ENCODE results near the gene VEZT. TPM values are rescaled to one million over a fixed set of nuclear protein-coding genes. Genes with fewer than 3 reads are reported as not detected.

VEZT gene
- total RNA-seq, 2 experiments from 2014 or later, result 52.6 to 57.2 TPM

- Mint-ChIP-seq H3K36me3 (ENCODE audit: low read depth) (peaks cover 24% of the 10 kb centered on the region), H3K27ac (no peak overlapping the region), H3K27me3 (no peaks in the 10 kb centered on the region), H3K9me3 (no peaks in the 10 kb centered on the region), H3K4me1 (ENCODE audit: low read depth) (peaks cover 63% of the 10 kb centered on the region), H3K4me3 (no peak overlapping the region)
- no peak for TF ChIP-seq CTCF (IDR thresholded peaks at IDR 0.05)
- H3K36me3 ChIP-seq (ENCODE audit: insufficient read depth, low read length), result peaks cover 16% of the 10 kb centered on the region
- H3K4me3 ChIP-seq (ENCODE audit: low read length), result no peak overlapping the region
- DNase-seq (no peak), ATAC-seq (ENCODE audit: poor library complexity) (no peak)
- no peaks in the 10 kb centered on the region for H3K27me3 ChIP-seq (ENCODE audit: control insufficient read depth in 1 of 2, insufficient read depth in 2 of 2, low read length in 2 of 2)
- intact Hi-C loops (cut with DNase I, micrococcal nuclease), result loop anchor here in 1 of 2 experiments (5.0 to 10.0 kb wide), 3 partner anchors 222 to 1790 kb away; partner anchors contain the start of gene NDUFA12
- CTCF ChIA-PET, result no interaction called here
- POLR2A ChIA-PET, result interaction anchor here (0.6 kb wide), 1 partner anchor 81 kb away, joined by 3 read pairs; no protein-coding TSS in a partner anchor
- no peak overlapping the region for H3K27ac ChIP-seq (ENCODE audit: low read depth in 1 of 2, low read length in 2 of 2)
- peaks cover 9% of the 10 kb centered on the region for H3K4me1 ChIP-seq (ENCODE audit: insufficient read depth, low read length)
- H3K9me3 ChIP-seq (ENCODE audit: control insufficient read depth in 1 of 2, insufficient read depth in 1 of 2, low read length in 2 of 2), result no peaks in the 10 kb centered on the region
Observed at GRCh38 chr12:95224202-95225170, 6.9 kb downstream of the VEZT start.

GRCh38 chr12:95225645-95226212 lies 8.1 kb downstream of the VEZT start:
- no peak overlapping the region for H3K27ac Mint-ChIP-seq
- no peaks in the 10 kb centered on the region for H3K27me3 Mint-ChIP-seq
- Histone ChIP-seq H3K4me3 (ENCODE audit: low read length) (no peak overlapping the region), H3K4me1 (ENCODE audit: insufficient read depth, low read length) (peaks cover 4% of the 10 kb centered on the region), H3K36me3 (ENCODE audit: insufficient read depth, low read length) (peaks cover 16% of the 10 kb centered on the region), H3K9me3 (ENCODE audit: control insufficient read depth in 1 of 2, insufficient read depth in 1 of 2, low read length in 2 of 2) (no peaks in the 10 kb centered on the region), H3K27ac (ENCODE audit: low read depth in 1 of 2, low read length in 2 of 2) (no peak overlapping the region), H3K27me3 (ENCODE audit: control insufficient read depth in 1 of 2, insufficient read depth in 2 of 2, low read length in 2 of 2) (no peaks in the 10 kb centered on the region)
- H3K4me1 Mint-ChIP-seq (ENCODE audit: low read depth), result peaks cover 56% of the 10 kb centered on the region
- no peaks in the 10 kb centered on the region for H3K9me3 Mint-ChIP-seq
- peaks cover 24% of the 10 kb centered on the region for H3K36me3 Mint-ChIP-seq (ENCODE audit: low read depth)
- H3K4me3 Mint-ChIP-seq, result no peak overlapping the region
- ChIA-PET POLR2A (interaction anchor here (1.0 kb wide), 1 partner anchor 8 kb away, joined by 4 read pairs; the partner anchor contains the start of genes FGD6 and VEZT), CTCF (interaction anchor here (0.7 to 1.2 kb wide), 2 partner anchors 8 to 236 kb away, joined by 4 to 5 read pairs; partner anchors contain the start of genes FGD6 and VEZT)
- intact Hi-C loops (cut with DNase I, micrococcal nuclease), result loop anchor here in 1 of 2 experiments (10.0 kb wide), 1 partner anchor 1791 kb away; no protein-coding TSS in a partner anchor
- no peak for TF ChIP-seq CTCF (IDR thresholded peaks at IDR 0.05)
- DNase-seq (no peak), ATAC-seq (ENCODE audit: poor library complexity) (no peak)

GRCh38 chr12:95227818-95228356 lies 10.3 kb downstream of the VEZT start:
- H3K4me1 ChIP-seq (ENCODE audit: insufficient read depth, low read length), result peaks cover 4% of the 10 kb centered on the region
- intact Hi-C loops (cut with DNase I, micrococcal nuclease), result loop anchor here in 1 of 2 experiments (10.0 kb wide), 1 partner anchor 1793 kb away; no protein-coding TSS in a partner anchor
- ChIA-PET POLR2A (no interaction called here), CTCF (no interaction called here)
- Mint-ChIP-seq H3K9me3 (no peaks in the 10 kb centered on the region), H3K4me1 (ENCODE audit: low read depth) (peaks cover 65% of the 10 kb centered on the region), H3K27me3 (no peaks in the 10 kb centered on the region), H3K4me3 (no peak overlapping the region), H3K27ac (no peak overlapping the region), H3K36me3 (ENCODE audit: low read depth) (peaks cover 24% of the 10 kb centered on the region)
- no peak overlapping the region for H3K4me3 ChIP-seq (ENCODE audit: low read length)
- H3K9me3 ChIP-seq (ENCODE audit: control insufficient read depth in 1 of 2, insufficient read depth in 1 of 2, low read length in 2 of 2), result no peaks in the 10 kb centered on the region
- DNase-seq (no peak), ATAC-seq (ENCODE audit: poor library complexity) (no peak)
- no peak for TF ChIP-seq CTCF (IDR thresholded peaks at IDR 0.05)
- no peak overlapping the region for H3K27ac ChIP-seq (ENCODE audit: low read depth in 1 of 2, low read length in 2 of 2)
- no peaks in the 10 kb centered on the region for H3K27me3 ChIP-seq (ENCODE audit: control insufficient read depth in 1 of 2, insufficient read depth in 2 of 2, low read length in 2 of 2)
- H3K36me3 ChIP-seq (ENCODE audit: insufficient read depth, low read length), result peaks cover 16% of the 10 kb centered on the region

All from CD4-positive, alpha-beta T cell (primary cell).